Type B pancreatic cell (in vitro differentiated cells): ENCODE results near the gene TM2D3. TPM values are rescaled to one million over a fixed set of nuclear protein-coding genes. Genes with fewer than 3 reads are reported as not detected.
"Not testable (repeated sequence)": the region's sequence is repeated elsewhere in the genome, so short reads cannot be mapped to it uniquely, and the experiment has no call there.

Experiments used
- DNase-seq: peaks from one replicate; pipeline ENCODE4 v3.0.0; 2021; ENCODE audit warnings: mixed read lengths; ENCODE audit not compliant: unreplicated experiment; ENCODE audit errors: extremely low spot score
- H3K27ac Mint-ChIP-seq: 2 replicates; pipeline ENCODE4 v1.8.0; 2021; ENCODE audit warnings: mild to moderate bottlenecking, mixed read lengths
- H3K27me3 Mint-ChIP-seq: 2 replicates; pipeline ENCODE4 v1.8.0; 2021; ENCODE audit warnings: mixed read lengths
- H3K36me3 Mint-ChIP-seq: 2 replicates; pipeline ENCODE4 v1.8.0; 2021; ENCODE audit warnings: mixed read lengths
- H3K4me1 Mint-ChIP-seq: one replicate; pipeline ENCODE4 v1.8.0; 2021; ENCODE audit warnings: mixed read lengths; ENCODE audit not compliant: unreplicated experiment
- H3K4me3 Mint-ChIP-seq: 2 replicates; pipeline ENCODE4 v1.8.0; 2021; ENCODE audit warnings: mild to moderate bottlenecking, mixed read lengths
- H3K9me3 Mint-ChIP-seq: 2 replicates; pipeline ENCODE4 v1.8.0; 2021; ENCODE audit warnings: mixed read lengths
- CTCF ChIP-seq: fragments of 200-600 bp; sonication (generic); conservative IDR thresholded peaks from 2 replicates; pipeline ENCODE4 v1.5.0; 2021; ENCODE audit warnings: antibody characterized with exemption, mild to moderate bottlenecking
- total RNA-seq: library from RNA; stranded (reverse); gene quantifications from 2 replicates; pipeline ENCODE4 v1.2.1, GENCODE V29; 2021; ENCODE audit warnings: low replicate concordance

Gene TM2D3
- total RNA-seq, 1 donor from 2014 or later = 50.0 TPM

DNA sequence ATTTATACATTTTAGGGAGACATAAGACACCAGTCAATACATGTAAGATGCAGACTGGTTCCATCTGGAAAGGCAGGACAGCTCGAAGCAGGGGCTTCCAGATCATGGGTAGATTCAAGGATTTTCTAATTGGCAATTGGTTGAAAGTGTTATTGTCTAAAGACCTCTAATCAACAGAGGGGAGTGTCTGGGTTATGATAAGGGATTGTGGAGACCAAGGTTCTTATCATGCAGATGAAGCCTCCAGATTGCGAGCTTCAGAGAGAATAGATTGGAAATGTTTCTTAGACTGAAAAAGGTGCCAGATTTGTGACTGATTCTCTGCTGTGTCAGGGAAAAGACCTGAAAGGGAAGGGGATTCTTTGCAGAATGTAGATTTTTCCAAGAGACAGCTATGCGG is 15.1 kb downstream of the TM2D3 start:
- no peak overlapping the region for H3K27ac Mint-ChIP-seq

DNA sequence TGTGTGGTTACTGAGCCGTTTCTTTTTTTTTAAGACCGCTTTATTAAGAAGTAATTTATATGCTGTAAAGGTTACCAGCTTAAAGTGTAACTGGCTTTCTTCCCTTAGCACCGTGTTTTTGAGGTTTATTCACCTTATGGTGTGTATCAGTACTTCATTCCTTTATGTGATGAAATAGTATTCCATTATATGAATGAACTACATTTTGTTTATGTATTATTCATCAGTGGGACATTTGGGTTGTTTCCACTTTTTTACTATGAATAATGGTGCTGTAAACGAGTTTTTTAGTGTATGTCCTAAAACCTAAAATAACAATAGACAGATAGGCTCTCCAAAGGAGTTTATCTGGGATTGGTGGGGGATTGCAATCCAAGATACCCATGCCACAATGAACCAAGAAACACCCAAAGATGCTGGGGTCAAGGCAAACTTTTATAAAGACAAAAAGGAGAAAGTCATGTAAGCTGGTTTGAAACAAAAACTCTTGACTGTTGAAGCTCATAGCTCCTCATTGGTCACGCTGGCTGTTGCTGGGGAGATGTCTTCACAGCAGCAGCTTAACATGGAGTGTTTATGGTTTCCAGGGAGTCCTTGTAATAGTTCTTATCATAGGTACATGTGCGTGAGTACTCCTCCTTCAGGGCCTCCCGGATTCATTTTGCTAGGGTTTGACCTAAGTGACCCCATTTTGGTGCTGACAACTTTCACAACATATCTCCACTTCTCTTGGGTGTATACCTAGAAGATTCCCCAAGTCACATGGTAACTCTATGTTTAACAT is 16.0 kb downstream of the TM2D3 start:
- Mint-ChIP-seq H3K4me3 (no peak overlapping the region), H3K9me3 (no peaks in the 10 kb centered on the region), H3K4me1 (peaks cover 3% of the 10 kb centered on the region), H3K27me3 (no peaks in the 10 kb centered on the region), H3K27ac (no peak overlapping the region), H3K36me3 (peaks cover 13% of the 10 kb centered on the region)
- no peak for TF ChIP-seq CTCF
- no peak for DNase-seq

More for the DNA sequence above, 15.1 kb downstream of the TM2D3 start:
- peaks cover 7% of the 10 kb centered on the region for H3K4me1 Mint-ChIP-seq
- no peak for DNase-seq
- peaks cover 13% of the 10 kb centered on the region for H3K36me3 Mint-ChIP-seq
- H3K27me3 Mint-ChIP-seq = no peaks in the 10 kb centered on the region
- TF ChIP-seq CTCF = no peak
- H3K9me3 Mint-ChIP-seq = no peaks in the 10 kb centered on the region
- no peak overlapping the region for H3K4me3 Mint-ChIP-seq

GRCh38 chr15:101633356-101633755 is 18.8 kb downstream of the TM2D3 start:
- no peak overlapping the region for H3K27ac Mint-ChIP-seq
- H3K9me3 Mint-ChIP-seq = no peaks in the 10 kb centered on the region
- DNase-seq = no peak
- TF ChIP-seq CTCF = no peak
- H3K4me3 Mint-ChIP-seq = no peak overlapping the region
- H3K36me3 Mint-ChIP-seq = no peaks in the 10 kb centered on the region
- H3K27me3 Mint-ChIP-seq = no peaks in the 10 kb centered on the region
- H3K4me1 Mint-ChIP-seq = no peaks in the 10 kb centered on the region

- H3K4me1 Mint-ChIP-seq, H3K27me3 Mint-ChIP-seq, H3K9me3 Mint-ChIP-seq, H3K27ac Mint-ChIP-seq, H3K4me3 Mint-ChIP-seq, DNase-seq: not testable (repeated sequence)
- H3K36me3 Mint-ChIP-seq = peaks cover 11% of the 10 kb centered on the region
Measured at GRCh38 chr15:101626729-101627128, 25.5 kb downstream of the TM2D3 start.

DNA sequence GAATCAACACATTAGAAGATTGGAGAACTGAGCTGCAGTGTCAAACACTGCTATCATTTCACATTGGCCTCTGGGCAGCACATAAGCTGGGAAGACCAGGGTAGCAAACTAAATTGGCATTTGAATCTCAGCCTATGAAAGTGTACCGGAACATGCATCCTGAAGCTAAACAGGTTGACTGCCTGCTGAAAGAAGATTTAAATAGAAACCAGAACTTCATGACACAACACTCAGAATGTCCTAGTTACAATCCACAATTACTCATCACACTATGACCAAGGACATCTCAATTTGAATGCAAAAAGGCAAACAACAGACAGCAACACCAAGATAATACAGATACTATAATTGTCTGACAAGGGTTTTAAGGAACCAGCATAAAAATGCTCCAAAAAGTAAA is 26.2 kb downstream of the TM2D3 start:
- Mint-ChIP-seq H3K9me3 (peaks cover 5% of the 10 kb centered on the region), H3K4me3 (no peak overlapping the region), H3K27ac (no peak overlapping the region), H3K4me1 (no peaks in the 10 kb centered on the region), H3K36me3 (peaks cover 11% of the 10 kb centered on the region), H3K27me3 (no peaks in the 10 kb centered on the region)
- no peak for DNase-seq
- no peak for TF ChIP-seq CTCF

DNA sequence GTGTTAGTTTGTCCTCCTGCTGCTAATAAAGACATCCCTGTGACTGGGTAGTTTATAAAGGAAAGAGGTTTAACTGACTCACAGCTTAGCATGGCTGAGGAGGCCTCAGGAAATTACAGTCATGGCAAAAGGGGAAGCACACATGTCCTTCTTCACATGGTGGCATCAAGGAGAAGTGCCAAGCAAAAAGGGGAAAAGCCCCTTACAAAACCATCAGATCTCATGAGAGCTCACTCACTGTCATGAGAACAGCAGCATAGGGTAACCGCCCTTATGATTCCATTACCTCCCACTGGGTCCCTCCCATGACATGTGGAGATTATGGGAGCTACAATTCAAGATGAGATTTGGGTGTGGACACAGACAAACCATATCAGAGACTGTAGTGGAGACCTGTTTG is 27.0 kb downstream of the TM2D3 start:
- H3K27me3 Mint-ChIP-seq = no peaks in the 10 kb centered on the region
- peaks cover 5% of the 10 kb centered on the region for H3K9me3 Mint-ChIP-seq
- peaks cover 11% of the 10 kb centered on the region for H3K36me3 Mint-ChIP-seq
- no peak overlapping the region for H3K4me3 Mint-ChIP-seq
- no peak for TF ChIP-seq CTCF
- H3K27ac Mint-ChIP-seq = no peak overlapping the region
- no peak for DNase-seq
- no peaks in the 10 kb centered on the region for H3K4me1 Mint-ChIP-seq
